Hematopoietic multipotent progenitor cell treated with erythropoietin and hydrocortisone succinate and interleukin-3 and kit ligand, for 15 days (in vitro differentiated cells): ENCODE data around the gene ZNF775.

Source experiments
- DNase-seq: peaks from one replicate; pipeline ENCODE4 v3.0.0-alpha.2; 2015; ENCODE audit warnings: low spot score

The ZNF775 gene

GRCh38 chr7:150441524-150441923 is 62.4 kb downstream of the ZNF775 start:
- DNase-seq: no peak

- no peak for DNase-seq
These were observed 63.7 kb downstream of the ZNF775 start for GRCh38 chr7:150442811-150443210.

- DNase-seq: no peak
These were observed 64.8 kb downstream of the ZNF775 start for GRCh38 chr7:150443793-150444540.

GRCh38 chr7:150444674-150445365 is 65.7 kb downstream of the ZNF775 start:
- DNase-seq: no peak

- no peak for DNase-seq
These were observed 67.3 kb downstream of the ZNF775 start for GRCh38 chr7:150446288-150446938.
